Heart right ventricle (tissue), 16 donors: ENCODE results near the gene AKAP13. TPM values are rescaled to one million over a fixed set of nuclear protein-coding genes. Genes with fewer than 3 reads are reported as not detected.

ENCODE experiments used
- ATAC-seq, 8 donors: fragments of 200-7000 bp; cut with Tn5 transposase; one replicate each; pipeline ENCODE4 v1.9.1; 2020; ENCODE audit warnings: mild to moderate bottlenecking in 8 of 8, moderate library complexity in 8 of 8, moderate number of reproducible peaks in 1 of 8
- DNase-seq, 2 donors: peaks; one replicate each; pipeline ENCODE4 v3.0.0-alpha.2; 2020
- H3K27ac ChIP-seq, 10 donors: fragments of 200-600 bp; sonication (generic) in 2 of 10; one replicate each; pipeline versions ENCODE4 v1.5.0 to v1.8.0; 2020 to 2022; ENCODE audit warnings: mild to moderate bottlenecking in 3 of 10
- H3K27me3 ChIP-seq, 7 donors: fragments of 200-600 bp; one replicate each; pipeline ENCODE4 v1.8.0; 2021 to 2022; ENCODE audit warnings: mild to moderate bottlenecking in 2 of 7
- H3K36me3 ChIP-seq, 9 donors: fragments of 200-600 bp; sonication (generic) in 1 of 9; one replicate each; pipeline versions ENCODE4 v1.5.0 to v1.8.0; 2020 to 2022; ENCODE audit warnings: mild to moderate bottlenecking in 2 of 9
- H3K4me1 ChIP-seq, 9 donors: fragments of 200-600 bp; sonication (generic) in 1 of 9; one replicate each; pipeline versions ENCODE4 v1.5.0 to v1.8.0; 2020 to 2022; ENCODE audit warnings: mild to moderate bottlenecking in 4 of 9
- H3K4me3 ChIP-seq, 10 donors: fragments of 200-600 bp; sonication (generic) in 2 of 10; one replicate each; pipeline versions ENCODE4 v1.5.0 to v1.8.0; 2020 to 2022; ENCODE audit warnings: mild to moderate bottlenecking in 7 of 10, moderate library complexity in 2 of 10
- H3K9me3 ChIP-seq, 11 donors: fragments of 200-600 bp in 10 of 11; sonication (generic) in 2 of 11; one replicate each; pipeline versions ENCODE4 v1.5.0 to v1.8.0; 2013 to 2022; ENCODE audit warnings: mild to moderate bottlenecking in 2 of 11, control low read depth in 1 of 11, moderate library complexity in 1 of 11
- WGBS, 2 donors: extraction: QIAGEN DNeasy Blood & Tissue Kit; methylation state at CpG; one replicate each; pipeline ENCODE4 v1.1.7; 2013; ENCODE audit warnings: inconsistent platforms in 1 of 2; 5-methylcytosine and 5-hydroxymethylcytosine counted together
- intact Hi-C, 10 donors: fragments of 100-400 bp; cut with DNase I; formaldehyde crosslinking; loops; one replicate each; pipeline versions ENCODE4 v1.11.1 to v1.14.2; 2022
- polyA plus RNA-seq, 2 donors: library from polyadenylated mRNA; stranded (reverse); fragments of 200-250 nt; gene quantifications; one replicate each; pipeline ENCODE4 v1.2.3, GENCODE V29; 2013
- total RNA-seq, 10 donors: library from RNA; stranded (reverse); fragmentation: NEBNext Ultra II Directional in 3 of 10; extraction: Animal tissue kit (Norgen Biotek cat#: 25700) in 3 of 10; gene quantifications; one replicate each; pipeline versions ENCODE4 v1.2.1 to v1.2.4, GENCODE V29; 2021 to 2023
- TF ChIP-seq, protein P1 (sequence below), 9 donors: fragments of 200-600 bp; sonication (generic) in 2 of 9; IDR thresholded peaks; one replicate each; pipeline versions ENCODE4 v1.5.0 to v1.8.0; 2021 to 2022; ENCODE audit warnings: antibody characterized with exemption in 9 of 9, mild to moderate bottlenecking in 5 of 9, moderate library complexity in 1 of 9
- donor health status: Arrhythmogenic right ventricular cardiomyopathy.
- donor health status: ischemic (EF 13 %, LVEDD 7.1; RV severe dilation, severe dysfunction).
- donor health status: healthy with polysubstance abuse.
- donor health status: DM: no; HTN: yes; CAD: no.
- donor health status: DM: no; HTN: no; CAD: no.
- donor health status: ischemic (EF 25% LVEDD 6.9; RV normal size, moderate dysfunction).
- donor health status: ischemic (EF 25% LVEDD 5.7; RV mildly dilated, moderate dysfunction).
- donor health status: healthy.
- donor health status: DM: yes; HTN: yes; CAD: no.
- donor health status: Ischemic cardiomyopathy.
- donor health status: ischemic (EF 35%, LVEDD 5.7; RV mildly dilated, moderate dysfunction).
- donor health status: nonischemic (EF 11% LVEDD 7.7; RV severe dilation, severe dysfunction).
- donor health status: DM: yes; HTN: yes; CAD: no.
- donor health status: PGD.
- donor health status: ischemic (EF 29% LVEDD 5.4; RV normal size, mild dysfunction).
- donor health status: nonischemic (EF 23%, LVEDD 6.1; RV moderate dilation, normal function).

Gene AKAP13
- total and polyA plus RNA-seq, 12 donors, result 89.3 to 645 (median 480) TPM

DNA sequence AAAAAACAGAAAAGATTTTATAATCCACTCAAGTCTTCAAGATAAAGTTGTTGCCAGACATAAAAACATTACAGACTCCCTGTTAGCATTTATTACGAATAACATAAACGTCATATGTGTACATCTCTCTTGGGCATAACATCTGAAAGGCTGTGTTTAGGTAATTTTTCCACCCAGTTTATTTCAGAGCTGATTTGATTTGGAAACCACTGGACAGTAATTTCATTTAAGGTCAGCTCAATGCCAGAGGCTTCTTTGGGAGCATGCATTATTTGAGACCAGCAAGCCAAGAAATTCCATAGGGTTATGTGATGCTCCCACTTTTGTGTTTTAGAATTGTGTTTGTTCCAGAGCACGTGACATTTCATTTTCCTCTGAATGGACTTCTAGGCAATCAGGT is 196.0 kb downstream of the AKAP13 start:
- intact Hi-C loops, result loop anchor here in 2 of 10 donors (5.0 kb wide), 2 partner anchors 74 to 244 kb away; no protein-coding TSS in a partner anchor
- peaks cover 35 to 99% (median 66%) of the 10 kb centered on the region in 9 donors for H3K4me1 ChIP-seq
- 34 to 45% methylated on average over 3 of the region's 3 CpGs for WGBS, 2 donors
- H3K27me3 ChIP-seq, result no peaks in the 10 kb centered on the region
- TF ChIP-seq, protein P1, sequence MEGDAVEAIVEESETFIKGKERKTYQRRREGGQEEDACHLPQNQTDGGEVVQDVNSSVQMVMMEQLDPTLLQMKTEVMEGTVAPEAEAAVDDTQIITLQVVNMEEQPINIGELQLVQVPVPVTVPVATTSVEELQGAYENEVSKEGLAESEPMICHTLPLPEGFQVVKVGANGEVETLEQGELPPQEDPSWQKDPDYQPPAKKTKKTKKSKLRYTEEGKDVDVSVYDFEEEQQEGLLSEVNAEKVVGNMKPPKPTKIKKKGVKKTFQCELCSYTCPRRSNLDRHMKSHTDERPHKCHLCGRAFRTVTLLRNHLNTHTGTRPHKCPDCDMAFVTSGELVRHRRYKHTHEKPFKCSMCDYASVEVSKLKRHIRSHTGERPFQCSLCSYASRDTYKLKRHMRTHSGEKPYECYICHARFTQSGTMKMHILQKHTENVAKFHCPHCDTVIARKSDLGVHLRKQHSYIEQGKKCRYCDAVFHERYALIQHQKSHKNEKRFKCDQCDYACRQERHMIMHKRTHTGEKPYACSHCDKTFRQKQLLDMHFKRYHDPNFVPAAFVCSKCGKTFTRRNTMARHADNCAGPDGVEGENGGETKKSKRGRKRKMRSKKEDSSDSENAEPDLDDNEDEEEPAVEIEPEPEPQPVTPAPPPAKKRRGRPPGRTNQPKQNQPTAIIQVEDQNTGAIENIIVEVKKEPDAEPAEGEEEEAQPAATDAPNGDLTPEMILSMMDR (IDR thresholded peaks at IDR 0.05), result no peak
- ATAC-seq, result no peak
- H3K9me3 ChIP-seq, result no peaks in the 10 kb centered on the region
- peak overlapping the region in 9 of 10 donors; percentile 31 to 93 (median 75) for H3K27ac ChIP-seq
- DNase-seq, result no peak
- H3K36me3 ChIP-seq, result peaks cover 0 to 48% (median 0%) of the 10 kb centered on the region in 9 donors
- no peak overlapping the region for H3K4me3 ChIP-seq

DNA sequence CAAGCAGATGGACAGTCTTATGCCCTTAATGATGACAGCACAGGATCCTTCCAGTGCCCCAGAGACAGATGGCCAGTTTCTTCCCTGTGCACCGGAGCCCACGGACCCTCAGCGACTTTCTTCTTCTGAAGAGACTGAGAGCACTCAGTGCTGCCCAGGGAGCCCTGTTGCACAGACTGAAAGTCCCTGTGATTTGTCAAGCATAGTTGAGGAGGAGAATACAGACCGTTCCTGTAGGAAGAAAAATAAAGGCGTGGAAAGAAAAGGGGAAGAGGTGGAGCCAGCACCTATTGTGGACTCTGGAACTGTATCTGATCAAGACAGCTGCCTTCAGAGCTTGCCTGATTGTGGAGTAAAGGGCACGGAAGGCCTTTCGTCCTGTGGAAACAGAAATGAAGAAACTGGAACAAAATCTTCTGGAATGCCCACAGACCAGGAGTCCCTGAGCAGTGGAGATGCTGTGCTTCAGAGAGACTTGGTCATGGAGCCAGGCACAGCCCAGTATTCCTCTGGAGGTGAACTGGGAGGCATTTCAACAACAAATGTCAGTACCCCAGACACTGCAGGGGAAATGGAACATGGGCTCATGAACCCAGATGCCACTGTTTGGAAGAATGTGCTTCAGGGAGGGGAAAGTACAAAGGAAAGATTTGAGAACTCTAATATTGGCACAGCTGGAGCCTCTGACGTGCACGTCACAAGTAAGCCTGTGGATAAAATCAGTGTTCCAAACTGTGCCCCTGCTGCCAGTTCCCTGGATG is 198.7 kb downstream of the AKAP13 start:
- Histone ChIP-seq H3K4me1 (peaks cover 46 to 99% (median 86%) of the 10 kb centered on the region in 9 donors), H3K4me3 (peak overlapping the region in 3 of 10 donors; percentile 0 to 13 (median 10)), H3K36me3 (peaks cover 0 to 53% (median 0%) of the 10 kb centered on the region in 9 donors), H3K9me3 (no peaks in the 10 kb centered on the region), H3K27ac (peak overlapping the region; percentile 73 to 93 (median 90)), H3K27me3 (no peaks in the 10 kb centered on the region)
- TF ChIP-seq, protein P1 (IDR thresholded peaks at IDR 0.05), result no peak
- intact Hi-C loops, result loop anchor here in 2 of 10 donors (5.0 kb wide), 2 partner anchors 77 to 247 kb away; no protein-coding TSS in a partner anchor
- ATAC-seq, result peak in 7 of 8 donors; percentile 10 to 66 (median 20)
- WGBS, 2 donors, result 26 to 34% methylated on average over 9 of the region's 9 CpGs
- peak; percentile 31 to 42 for DNase-seq

DNA sequence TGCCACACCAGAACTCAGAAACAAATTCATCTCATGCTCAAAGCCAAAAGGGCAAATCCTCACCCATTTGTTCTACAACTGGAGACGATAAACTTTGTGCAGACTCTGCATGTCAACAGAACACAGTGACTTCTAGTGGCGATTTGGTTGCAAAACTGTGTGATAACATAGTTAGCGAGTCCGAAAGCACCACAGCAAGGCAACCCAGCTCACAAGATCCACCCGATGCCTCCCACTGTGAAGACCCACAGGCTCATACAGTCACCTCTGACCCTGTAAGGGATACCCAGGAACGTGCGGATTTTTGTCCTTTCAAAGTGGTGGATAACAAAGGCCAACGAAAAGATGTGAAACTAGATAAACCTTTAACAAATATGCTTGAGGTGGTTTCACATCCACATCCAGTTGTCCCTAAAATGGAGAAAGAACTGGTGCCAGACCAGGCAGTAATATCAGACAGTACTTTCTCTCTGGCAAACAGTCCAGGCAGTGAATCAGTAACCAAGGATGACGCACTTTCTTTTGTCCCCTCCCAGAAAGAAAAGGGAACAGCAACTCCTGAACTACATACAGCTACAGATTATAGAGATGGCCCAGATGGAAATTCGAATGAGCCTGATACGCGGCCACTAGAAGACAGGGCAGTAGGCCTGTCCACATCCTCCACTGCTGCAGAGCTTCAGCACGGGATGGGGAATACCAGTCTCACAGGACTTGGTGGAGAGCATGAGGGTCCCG is 199.7 kb downstream of the AKAP13 start:
- Histone ChIP-seq H3K36me3 (peaks cover 0 to 53% (median 0%) of the 10 kb centered on the region in 9 donors), H3K27me3 (no peaks in the 10 kb centered on the region), H3K27ac (peak overlapping the region; percentile 73 to 93 (median 90)), H3K4me3 (peak overlapping the region in 8 of 10 donors; percentile 2 to 65 (median 56)), H3K9me3 (no peaks in the 10 kb centered on the region), H3K4me1 (peaks cover 49 to 99% (median 86%) of the 10 kb centered on the region in 9 donors)
- 39 to 41% methylated on average over 14 of the region's 14 CpGs for WGBS, 2 donors
- intact Hi-C loops, result loop anchor here in 8 of 10 donors (5.0 to 10.0 kb wide), 12 partner anchors 37 to 248 kb away; no protein-coding TSS in a partner anchor
- TF ChIP-seq, protein P1 (IDR thresholded peaks at IDR 0.05), result peak in 6 of 9 donors; percentile 9 to 30 (median 23)
- ATAC-seq, result peak; percentile 4 to 63 (median 43)
- DNase-seq, result peak; percentile 28 to 55

DNA sequence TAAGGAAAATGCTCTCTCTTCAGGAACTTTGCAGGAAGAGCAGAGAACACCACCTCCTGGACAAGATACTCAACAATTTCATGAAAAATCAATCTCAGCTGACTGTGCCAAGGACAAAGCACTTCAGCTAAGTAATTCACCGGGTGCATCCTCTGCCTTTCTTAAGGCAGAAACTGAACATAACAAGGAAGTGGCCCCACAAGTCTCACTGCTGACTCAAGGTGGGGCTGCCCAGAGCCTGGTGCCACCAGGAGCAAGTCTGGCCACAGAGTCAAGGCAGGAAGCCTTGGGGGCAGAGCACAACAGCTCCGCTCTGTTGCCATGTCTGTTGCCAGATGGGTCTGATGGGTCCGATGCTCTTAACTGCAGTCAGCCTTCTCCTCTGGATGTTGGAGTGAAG is 200.5 kb downstream of the AKAP13 start:
- peak overlapping the region in 9 of 10 donors; percentile 2 to 65 (median 55) for H3K4me3 ChIP-seq
- peak overlapping the region; percentile 73 to 93 (median 90) for H3K27ac ChIP-seq
- peak in 3 of 8 donors; percentile 2 to 6 (median 3) for ATAC-seq
- no peaks in the 10 kb centered on the region for H3K27me3 ChIP-seq
- peak in 1 of 2 donors; percentile 28 for DNase-seq
- TF ChIP-seq, protein P1 (IDR thresholded peaks at IDR 0.05), result peak in 2 of 9 donors; percentile 1 to 13
- H3K36me3 ChIP-seq, result peaks cover 0 to 55% (median 0%) of the 10 kb centered on the region in 9 donors
- intact Hi-C loops, result loop anchor here in 8 of 10 donors (5.0 to 10.0 kb wide), 11 partner anchors 36 to 249 kb away; no protein-coding TSS in a partner anchor
- H3K4me1 ChIP-seq, result peaks cover 50 to 100% (median 89%) of the 10 kb centered on the region in 9 donors
- 39 to 49% methylated on average over 3 of the region's 3 CpGs for WGBS, 2 donors
- no peaks in the 10 kb centered on the region for H3K9me3 ChIP-seq
